Smooth muscle cell (in vitro differentiated cells): ENCODE measurements around the gene ADK. TPM values are rescaled to one million over a fixed set of nuclear protein-coding genes. Genes with fewer than 3 reads are reported as not detected.

Experiments used
- DNase-seq: peaks from one replicate; lab custom pipeline; 2025; ENCODE audit not compliant: unreplicated experiment; lab: John Stamatoyannopoulos, UW
- H2AFZ ChIP-seq: fragments of 200-600 bp; sonication (generic); 2 replicates; pipeline ENCODE4 v1.6.0; 2016; ENCODE audit warnings: antibody characterized with exemption, low read depth, mild to moderate bottlenecking
- H3F3A ChIP-seq: fragments of 200-600 bp; sonication (generic); 2 replicates; pipeline ENCODE4 v1.6.0; 2017; ENCODE audit warnings: antibody characterized with exemption, low read depth
- H3K27ac ChIP-seq: fragments of 200-600 bp; sonication (generic); 2 replicates; pipeline ENCODE4 v1.5.1; 2016; ENCODE audit warnings: low read depth, mild to moderate bottlenecking
- H3K27me3 ChIP-seq: fragments of 200-600 bp; sonication (generic); 2 replicates; pipeline ENCODE4 v1.6.1; 2016; ENCODE audit warnings: low read depth, mild to moderate bottlenecking
- H3K36me3 ChIP-seq: fragments of 200-600 bp; sonication (generic); 2 replicates; pipeline ENCODE4 v1.5.1; 2016; ENCODE audit warnings: low read depth
- H3K4me1 ChIP-seq: fragments of 200-600 bp; sonication (generic); 2 replicates; pipeline ENCODE4 v1.5.1; 2016; ENCODE audit warnings: low read depth
- H3K4me2 ChIP-seq: fragments of 200-600 bp; sonication (generic); 2 replicates; pipeline ENCODE4 v1.6.0; 2016; ENCODE audit warnings: mild to moderate bottlenecking
- H3K4me3 ChIP-seq: fragments of 200-600 bp; sonication (generic); 2 replicates; pipeline ENCODE4 v1.5.1; 2016; ENCODE audit warnings: mild to moderate bottlenecking
- H3K79me2 ChIP-seq: fragments of 200-600 bp; sonication (generic); 2 replicates; pipeline ENCODE4 v1.6.0; 2016; ENCODE audit warnings: low read depth, mild to moderate bottlenecking
- H3K9ac ChIP-seq: fragments of 200-600 bp; sonication (generic); 2 replicates; pipeline ENCODE4 v1.6.0; 2016; ENCODE audit warnings: low read depth
- H3K9me3 ChIP-seq: fragments of 200-600 bp; sonication (generic); replicated peaks from 2 replicates; pipeline ENCODE4 v1.5.1; 2016; ENCODE audit warnings: low read depth
- H4K20me1 ChIP-seq: fragments of 200-600 bp; sonication (generic); 2 replicates; pipeline ENCODE4 v1.6.0; 2016; ENCODE audit warnings: low read depth
- CTCF ChIP-seq: fragments of 200-600 bp; sonication (generic); IDR thresholded peaks from 2 replicates; pipeline ENCODE4 v1.5.1; 2017; ENCODE audit warnings: borderline replicate concordance, mild to moderate bottlenecking, antibody characterized with exemption; ENCODE audit not compliant: insufficient read depth, poor library complexity, severe bottlenecking
- WGBS: methylation state at CpG from one replicate; pipeline ENCODE4 v1.1.7; 2016; ENCODE audit warnings: low lambda C conversion rate; 5-methylcytosine and 5-hydroxymethylcytosine counted together
- polyA plus RNA-seq: library from polyadenylated mRNA; unstranded; fragments of >200 nt; fragmentation: Nextera tagmentation; extraction: Ambion mirVana; gene quantifications from 2 replicates; pipeline ENCODE4 v1.2.1, GENCODE V29; 2016
- total RNA-seq: library from RNA; depleted of rRNA; stranded (reverse); fragments of >200 nt; gene quantifications from 2 replicates; pipeline ENCODE4 v1.2.3, GENCODE V29; 2014

Gene ADK
- total and polyA plus RNA-seq, 2 experiments from 2014 or later = 19.4 to 25.1 TPM

GRCh38 chr10:74322565-74322964 is 171.5 kb downstream of the ADK start:
- no peak for DNase-seq
- Histone ChIP-seq H3K9ac (no peak overlapping the region), H2AFZ (no peak overlapping the region), H3K4me3 (no peak overlapping the region), H3F3A (no peaks in the 10 kb centered on the region), H4K20me1 (no peaks in the 10 kb centered on the region), H3K4me1 (no peaks in the 10 kb centered on the region), H3K9me3 (peaks cover 9% of the 10 kb centered on the region), H3K79me2 (no peaks in the 10 kb centered on the region), H3K27me3 (no peaks in the 10 kb centered on the region), H3K36me3 (peaks cover 11% of the 10 kb centered on the region), H3K4me2 (no peak overlapping the region), H3K27ac (no peak overlapping the region)
- no peak for TF ChIP-seq CTCF

GRCh38 chr10:74328388-74328787 is 177.4 kb downstream of the ADK start:
- H4K20me1 ChIP-seq = no peaks in the 10 kb centered on the region
- no peak overlapping the region for H2AFZ ChIP-seq
- H3K4me2 ChIP-seq = no peak overlapping the region
- H3K9me3 ChIP-seq = no peaks in the 10 kb centered on the region
- no peak overlapping the region for H3K4me3 ChIP-seq
- WGBS = 78% methylated on average over 2 of the region's 2 CpGs
- TF ChIP-seq CTCF = no peak
- DNase-seq = no peak
- no peaks in the 10 kb centered on the region for H3K79me2 ChIP-seq
- H3K27ac ChIP-seq = no peak overlapping the region
- H3K9ac ChIP-seq = no peak overlapping the region
- H3F3A ChIP-seq = no peaks in the 10 kb centered on the region
- H3K27me3 ChIP-seq = no peaks in the 10 kb centered on the region
- peaks cover 4% of the 10 kb centered on the region for H3K36me3 ChIP-seq
- H3K4me1 ChIP-seq = no peaks in the 10 kb centered on the region

- Histone ChIP-seq H3K4me3 (no peak overlapping the region), H3K79me2 (no peaks in the 10 kb centered on the region), H2AFZ (no peak overlapping the region), H4K20me1 (no peaks in the 10 kb centered on the region), H3K9me3 (no peaks in the 10 kb centered on the region), H3K27me3 (no peaks in the 10 kb centered on the region), H3K4me1 (no peaks in the 10 kb centered on the region), H3K27ac (no peak overlapping the region), H3K4me2 (no peak overlapping the region), H3F3A (no peaks in the 10 kb centered on the region), H3K9ac (no peak overlapping the region), H3K36me3 (peaks cover 4% of the 10 kb centered on the region)
- TF ChIP-seq CTCF = no peak
- no peak for DNase-seq
- WGBS = 60% methylated on average over 2 of the region's 2 CpGs
Measured at GRCh38 chr10:74329873-74330272, 178.9 kb downstream of the ADK start.

GRCh38 chr10:74330646-74331045 is 179.6 kb downstream of the ADK start:
- H3K4me3 ChIP-seq = no peak overlapping the region

More at GRCh38 chr10:74330646-74331045, 179.6 kb downstream of the ADK start:
- Histone ChIP-seq H4K20me1 (no peaks in the 10 kb centered on the region), H3K4me2 (no peak overlapping the region), H3K4me1 (no peaks in the 10 kb centered on the region), H3K27ac (no peak overlapping the region), H3K79me2 (no peaks in the 10 kb centered on the region), H3K27me3 (no peaks in the 10 kb centered on the region), H3K9ac (no peak overlapping the region), H3F3A (no peaks in the 10 kb centered on the region), H2AFZ (no peak overlapping the region), H3K36me3 (peaks cover 4% of the 10 kb centered on the region), H3K9me3 (no peaks in the 10 kb centered on the region)
- TF ChIP-seq CTCF = no peak
- WGBS = 94% methylated on average over 3 of the region's 3 CpGs
- DNase-seq = no peak
